GM19372 (cell line): ENCODE results near the gene RNF26.

Experiments used
- ATAC-seq: cut with Tn5 transposase; IDR thresholded peaks from one replicate; pipeline ENCODE4 v1.9.1; 2021; ENCODE audit warnings: mild to moderate bottlenecking, low read depth, moderate library complexity; ENCODE audit not compliant: unreplicated experiment

Gene RNF26

GRCh38 chr11:119368121-119369034, 34.1 kb downstream of the RNF26 start:
- no peak for ATAC-seq

DNA sequence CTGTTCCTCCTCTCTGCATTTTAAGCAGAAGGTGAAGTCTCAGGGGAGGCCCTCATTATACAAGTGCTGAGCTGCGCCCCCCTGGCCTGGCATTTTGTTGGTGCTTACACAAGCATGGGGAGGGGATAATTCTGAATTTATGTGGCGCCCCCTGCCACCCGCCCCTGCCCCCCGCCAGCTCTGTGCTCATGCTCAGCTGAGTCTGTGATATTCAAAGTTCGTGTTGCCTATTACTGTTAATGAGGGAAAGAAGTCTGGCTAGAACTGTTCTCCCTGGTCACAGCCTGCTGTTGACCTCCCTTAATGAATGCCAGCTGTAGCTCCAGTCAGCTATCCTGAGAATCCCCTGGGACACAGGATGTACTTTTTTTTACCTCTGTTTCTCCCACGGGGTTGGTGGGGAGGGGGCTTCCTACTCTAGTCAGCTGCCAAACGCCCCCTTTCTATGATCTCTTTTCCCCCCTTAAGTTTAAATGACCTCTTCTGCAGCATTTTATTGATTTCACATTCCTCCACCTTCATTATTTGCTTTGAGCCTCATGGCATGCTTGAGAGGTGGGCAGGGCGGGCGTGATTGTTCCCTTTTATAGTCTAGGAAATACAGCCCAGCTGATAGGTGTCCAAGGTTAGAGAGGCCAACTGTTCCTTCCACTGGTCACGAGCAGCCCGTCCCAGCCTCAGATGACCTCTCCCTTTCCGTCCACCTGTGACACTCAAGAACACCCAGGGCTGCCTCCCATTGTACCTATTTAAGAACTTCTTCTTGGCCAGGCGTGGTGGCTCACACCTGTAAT, 35.0 kb downstream of the RNF26 start:
- no peak for ATAC-seq

- ATAC-seq = no peak
These were observed 36.2 kb downstream of the RNF26 start for GRCh38 chr11:119370486-119371046.

GRCh38 chr11:119371067-119371601, 36.8 kb downstream of the RNF26 start:
- ATAC-seq = no peak

DNA sequence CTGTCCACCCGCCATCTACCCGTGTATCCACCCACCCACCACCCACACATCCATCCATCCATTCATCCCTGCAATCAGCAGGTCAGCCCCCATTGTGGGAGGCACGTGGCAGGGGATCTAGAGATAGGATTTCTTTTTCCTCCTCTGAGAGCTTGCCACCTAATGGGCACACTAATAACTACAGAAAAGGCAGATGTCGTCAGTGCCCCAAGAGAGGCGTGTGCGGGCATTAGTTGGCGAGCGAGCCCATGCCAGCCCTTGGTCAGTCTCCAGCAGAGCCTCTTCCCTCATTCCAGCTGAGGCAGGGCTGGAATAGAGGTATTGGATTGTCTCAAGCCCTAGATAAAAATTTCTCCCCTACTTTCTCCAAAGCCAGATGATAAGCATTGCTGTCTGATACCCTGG, 37.5 kb downstream of the RNF26 start:
- ATAC-seq = no peak

GRCh38 chr11:119372260-119373058, 38.1 kb downstream of the RNF26 start:
- ATAC-seq = no peak

DNA sequence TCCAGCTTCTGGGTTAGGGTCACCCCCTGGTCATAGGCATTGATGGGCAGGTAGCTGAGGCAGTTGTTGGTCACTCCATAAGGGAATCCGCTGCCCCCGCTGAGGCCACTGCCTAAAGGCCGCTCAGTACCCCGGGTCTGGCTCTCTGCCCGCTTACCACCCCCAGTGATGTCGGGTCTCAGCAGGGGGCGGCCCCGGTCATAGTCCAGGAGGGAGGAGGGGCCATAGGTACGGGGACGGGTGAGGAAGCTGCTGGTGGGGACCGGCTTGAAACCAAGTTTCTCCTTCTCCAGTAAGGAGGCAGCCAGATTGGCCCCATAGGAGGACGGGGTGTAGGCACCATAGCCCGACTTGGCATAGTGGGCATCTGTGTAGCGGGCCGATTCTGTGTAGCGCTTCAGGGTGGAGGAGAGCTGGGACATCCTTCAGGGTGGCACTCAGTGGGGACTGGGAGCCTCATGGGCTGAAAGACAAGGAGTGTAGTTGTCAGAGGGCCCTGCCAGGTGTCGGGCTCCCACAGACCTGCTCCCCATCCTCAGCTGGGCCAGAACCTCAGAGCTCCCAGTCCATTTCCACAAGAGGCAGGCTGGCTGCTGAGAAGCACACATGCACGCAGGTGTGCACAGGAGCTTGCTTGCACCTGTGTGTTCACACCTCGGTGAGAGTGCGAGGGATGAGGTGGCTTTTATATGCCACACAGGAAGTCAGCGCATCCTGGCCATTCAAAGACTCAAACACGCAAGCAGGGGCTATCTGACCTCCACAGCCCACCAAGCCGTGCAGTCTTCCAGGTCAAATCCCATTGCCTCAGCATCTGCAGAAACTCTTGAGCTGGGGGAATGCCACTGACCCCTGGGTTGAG, 39.0 kb downstream of the RNF26 start:
- no peak for ATAC-seq

DNA sequence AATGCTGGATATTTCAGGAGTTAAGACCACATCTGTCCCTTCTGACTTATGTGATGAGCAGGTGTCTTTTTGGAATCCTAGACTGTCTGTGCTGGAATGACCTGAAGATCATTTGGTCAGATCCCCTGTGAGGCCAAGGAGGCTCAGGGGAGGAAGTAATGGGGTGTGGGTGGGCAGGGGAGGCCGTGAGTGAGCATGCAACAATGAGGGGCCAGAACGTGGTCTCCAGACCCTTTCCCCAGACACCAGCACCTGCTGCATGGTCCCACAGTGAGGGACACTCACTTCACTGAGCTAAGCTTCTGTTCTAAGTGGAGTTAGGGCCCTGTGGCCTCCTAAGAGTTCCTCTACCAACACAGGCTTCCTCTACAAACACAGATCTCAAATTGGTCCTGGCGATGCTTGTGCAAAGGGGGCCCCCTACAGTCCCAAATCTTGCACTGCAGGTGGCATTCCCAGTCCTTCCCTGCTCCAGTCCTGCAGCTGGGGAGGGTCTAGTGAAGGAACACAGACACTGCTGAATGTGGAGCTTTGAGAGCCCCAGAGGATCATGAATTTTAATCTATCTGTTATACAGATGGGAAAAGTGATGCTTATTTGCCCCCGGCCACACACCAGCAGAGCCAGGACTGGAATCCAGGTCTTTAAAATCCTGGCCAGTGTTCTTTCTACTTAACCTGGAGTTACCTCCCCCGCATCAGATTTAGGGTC, 39.7 kb downstream of the RNF26 start:
- ATAC-seq = no peak

DNA sequence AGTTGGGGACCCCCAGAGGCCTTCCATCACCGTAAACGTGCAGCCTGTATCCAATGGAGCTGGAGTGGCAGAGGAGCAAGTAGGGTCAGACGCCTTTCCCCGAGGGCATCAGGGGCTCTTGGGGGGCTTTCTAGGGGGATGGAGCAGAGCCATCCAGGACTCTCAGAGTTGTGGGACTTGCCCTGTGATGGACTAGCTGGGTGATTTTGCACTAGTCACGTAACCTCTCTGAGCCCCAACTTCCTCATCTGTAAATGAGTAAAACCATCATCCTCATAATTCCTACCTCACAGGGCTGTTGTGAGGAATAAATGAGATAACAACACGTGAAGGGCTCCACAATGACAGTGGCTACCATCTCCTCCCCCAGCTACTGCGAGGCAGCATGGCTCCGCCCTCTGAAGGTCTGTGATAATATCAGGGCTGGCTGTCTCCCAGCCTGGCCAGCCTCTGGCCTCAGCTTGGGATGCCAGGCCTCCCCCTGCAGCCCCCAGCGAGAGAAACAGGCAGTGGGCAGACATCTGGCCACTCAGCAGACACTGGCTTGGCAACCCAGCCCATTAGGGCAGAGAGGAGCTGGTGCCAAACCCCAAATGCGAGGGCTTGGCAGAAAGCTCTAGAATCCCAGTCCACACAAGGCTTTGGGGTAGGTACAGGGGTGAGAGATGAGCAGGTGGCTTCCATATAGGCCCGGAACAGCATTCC, 40.5 kb downstream of the RNF26 start:
- ATAC-seq = no peak

DNA sequence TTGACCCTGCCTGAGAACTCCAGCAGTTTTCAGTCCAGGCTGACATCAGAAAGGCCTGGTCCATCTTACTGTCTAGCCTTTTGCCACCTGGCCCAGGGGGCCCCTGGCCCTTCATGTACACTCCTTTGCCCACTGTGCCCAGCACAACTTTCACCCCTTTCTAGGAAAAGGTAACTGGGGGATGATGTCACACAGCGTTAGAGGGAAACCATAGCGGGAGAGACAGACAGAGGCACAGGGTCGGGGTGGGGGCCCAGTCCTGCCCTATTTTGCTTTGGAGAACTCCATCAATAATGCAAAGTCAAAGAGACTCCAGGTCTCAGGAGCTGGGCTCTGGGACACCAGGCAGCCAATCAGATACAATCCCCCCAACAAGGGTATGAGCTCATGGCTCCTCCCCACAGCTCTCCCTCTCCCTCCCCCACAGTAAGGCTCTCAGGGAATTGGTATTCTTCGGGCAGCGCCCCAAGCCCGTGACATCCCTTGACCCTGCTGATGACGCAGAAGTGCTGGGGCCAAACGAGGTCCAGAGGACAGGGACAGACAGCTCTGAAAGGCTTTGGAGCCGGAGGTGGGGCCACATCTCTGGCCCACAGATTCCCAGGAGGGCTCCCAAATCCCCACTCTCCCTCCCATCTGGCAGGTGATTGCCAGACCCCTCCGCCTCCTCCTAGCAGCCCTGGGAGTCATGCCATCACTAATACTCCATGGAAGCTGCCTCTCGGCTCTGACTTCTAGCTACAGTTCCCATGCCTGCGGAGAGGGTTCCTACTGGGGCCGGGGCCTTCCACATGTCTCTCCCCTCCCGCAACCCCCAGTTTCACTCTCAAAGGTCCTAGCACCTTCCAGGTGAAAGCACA, 41.2 kb downstream of the RNF26 start:
- no peak for ATAC-seq

- no peak for ATAC-seq
These were observed 42.0 kb downstream of the RNF26 start for GRCh38 chr11:119376197-119376847.

DNA sequence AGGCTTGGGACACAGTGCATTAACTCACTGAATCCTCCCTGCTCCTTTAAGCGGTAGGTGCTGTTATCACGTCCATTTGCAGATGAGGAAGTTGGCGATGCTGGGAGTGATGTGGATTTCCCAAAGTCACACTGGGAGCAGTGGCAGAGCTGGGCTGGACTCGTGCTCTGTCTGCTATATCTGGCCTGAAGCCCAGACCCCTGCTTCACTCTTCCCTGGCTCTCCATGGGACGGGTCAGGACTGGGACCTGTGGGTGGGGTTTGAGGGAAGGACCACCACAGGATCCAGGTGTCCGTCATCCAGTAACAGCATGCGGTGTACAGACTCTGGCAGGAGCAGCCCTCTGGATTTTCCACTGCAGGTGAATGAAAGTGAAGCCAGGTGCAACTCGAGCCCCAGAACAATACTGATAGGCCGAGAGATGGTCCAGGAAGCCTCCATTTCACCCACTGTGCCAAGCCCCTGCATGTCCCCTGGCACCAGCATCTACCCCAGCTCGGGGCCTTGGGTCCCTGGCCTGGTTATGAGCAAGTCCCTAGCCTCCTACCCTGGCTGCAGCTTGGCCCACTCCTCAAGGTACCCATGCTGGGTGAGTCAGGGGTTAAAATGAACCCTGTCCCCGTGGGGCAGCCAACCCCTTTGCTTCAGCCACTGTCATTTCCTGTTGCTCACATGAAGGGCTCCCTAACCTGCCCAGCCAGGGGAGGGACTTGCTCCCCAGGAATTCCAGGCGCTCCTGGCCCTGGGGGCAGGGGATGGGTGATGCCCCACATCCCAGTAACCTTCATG, 43.0 kb downstream of the RNF26 start:
- ATAC-seq = no peak

DNA sequence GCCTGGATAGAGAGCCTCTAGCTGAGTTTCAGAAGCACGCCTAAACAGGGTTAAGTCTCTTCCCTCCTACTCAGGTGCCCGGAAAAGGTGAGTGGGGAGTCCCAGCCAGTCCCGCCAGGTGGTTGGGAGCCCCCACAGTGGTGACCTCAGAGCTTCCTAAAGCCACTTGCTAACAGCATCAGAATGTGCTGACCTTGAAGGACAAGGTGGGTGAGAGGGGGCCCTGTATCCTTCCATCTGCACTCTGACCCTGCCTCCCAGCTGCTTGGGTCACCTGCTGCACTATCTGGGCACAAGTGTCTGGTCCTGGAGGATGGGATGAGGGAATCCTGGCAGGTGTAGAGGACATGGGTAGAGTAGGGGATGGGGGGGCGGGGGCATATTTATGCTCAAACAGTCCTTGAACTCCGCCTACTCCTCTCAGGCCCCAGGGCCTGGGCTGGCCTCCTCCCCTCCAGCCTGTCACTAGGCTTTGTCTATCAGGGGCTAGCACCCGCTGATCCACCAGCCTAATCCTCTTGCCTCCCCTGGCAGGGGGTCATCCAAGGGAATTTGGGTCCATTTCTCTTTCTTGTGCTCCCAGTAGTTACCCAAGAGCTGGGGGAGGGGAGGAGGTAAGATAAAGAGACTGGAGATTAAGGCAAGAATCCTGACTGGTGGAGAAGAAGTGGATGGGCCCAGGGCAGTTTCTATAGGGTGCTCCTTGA, 43.8 kb downstream of the RNF26 start:
- no peak for ATAC-seq

GRCh38 chr11:119378851-119379465, 44.6 kb downstream of the RNF26 start:
- no peak for ATAC-seq
